Heart left ventricle (tissue), 16 donors: ENCODE measurements around the gene AKNA. TPM values are rescaled to one million over a fixed set of nuclear protein-coding genes. Genes with fewer than 3 reads are reported as not detected.

Experiments used
- ATAC-seq, 4 donors: fragments of 200-7000 bp; cut with Tn5 transposase; one replicate each; pipeline ENCODE4 v1.9.1; 2020 to 2022; ENCODE audit warnings: moderate library complexity in 4 of 4, mild to moderate bottlenecking in 3 of 4, moderate number of reproducible peaks in 1 of 4
- DNase-seq, 5 donors: peaks; one replicate each; pipeline ENCODE4 v3.0.0-alpha.2; 2020
- H3K27ac ChIP-seq, 12 donors: fragments of 200-600 bp; sonication (generic) in 4 of 12; one replicate each; pipeline versions ENCODE4 v1.5.0 to v1.8.0; 2016 to 2022; ENCODE audit warnings: mild to moderate bottlenecking in 2 of 12
- H3K27me3 ChIP-seq, 9 donors: fragments of 200-600 bp; sonication (generic) in 2 of 9; one replicate each; pipeline versions ENCODE4 v1.5.1 to v1.8.0; 2016 to 2022; ENCODE audit warnings: mild to moderate bottlenecking in 3 of 9
- H3K36me3 ChIP-seq, 9 donors: fragments of 200-600 bp; sonication (generic) in 2 of 9; one replicate each; pipeline versions ENCODE4 v1.5.0 to v1.8.0; 2018 to 2022; ENCODE audit warnings: mild to moderate bottlenecking in 2 of 9
- H3K4me1 ChIP-seq, 12 donors: fragments of 200-600 bp; sonication (generic) in 4 of 12; one replicate each; pipeline versions ENCODE4 v1.5.0 to v1.8.0; 2016 to 2022; ENCODE audit warnings: mild to moderate bottlenecking in 3 of 12
- H3K4me3 ChIP-seq, 12 donors: fragments of 200-600 bp; sonication (generic) in 4 of 12; one replicate each; pipeline versions ENCODE4 v1.5.0 to v1.8.0; 2017 to 2022; ENCODE audit warnings: mild to moderate bottlenecking in 9 of 12, moderate library complexity in 4 of 12
- H3K9me3 ChIP-seq, 12 donors: fragments of 200-600 bp; sonication (generic) in 4 of 12; one replicate each; pipeline versions ENCODE4 v1.5.0 to v1.8.0; 2016 to 2022; ENCODE audit warnings: mild to moderate bottlenecking in 1 of 12
- POLR2A ChIP-seq, 2 donors: fragments of 450-650 bp; IDR thresholded peaks; one replicate each; pipeline ENCODE4 v1.6.1; 2017; ENCODE audit warnings: antibody characterized with exemption in 2 of 2, mild to moderate bottlenecking in 2 of 2, moderate library complexity in 2 of 2
- WGBS, 4 donors: extraction: QIAGEN DNeasy Blood & Tissue Kit in 2 of 4; methylation state at CpG; one replicate each; pipeline versions ENCODE4 v1.1.5 to v1.1.7; 2013 to 2018; 5-methylcytosine and 5-hydroxymethylcytosine counted together
- intact Hi-C, 10 donors: fragments of 100-400 bp; cut with DNase I; formaldehyde crosslinking; loops; one replicate each; pipeline versions ENCODE4 v1.11.1 to v1.14.2; 2022
- polyA plus RNA-seq, 2 donors: library from polyadenylated mRNA; stranded (reverse); fragments of 200-250 nt; gene quantifications; one replicate each; pipeline ENCODE4 v1.2.3, GENCODE V29; 2013
- total RNA-seq, 9 donors: library from RNA; depleted of rRNA in 2 of 9; stranded (reverse); fragments of >200 nt in 2 of 9; fragmentation: NEBNext Ultra II Directional in 3 of 9; extraction: Animal tissue kit (Norgen Biotek cat#: 25700) in 3 of 9; gene quantifications; one replicate each; pipeline versions ENCODE4 v1.1.0 to v1.2.4, GENCODE V29; 2016 to 2023
- TF ChIP-seq, protein P1 (sequence below), 12 donors: fragments of 200-600 bp; sonication (generic) in 4 of 12; IDR thresholded peaks; one replicate each; pipeline versions ENCODE4 v1.5.0 to v1.8.0; 2018 to 2022; ENCODE audit warnings: antibody characterized with exemption in 12 of 12, mild to moderate bottlenecking in 5 of 12
- donor health status: ischemic (EF 13 %, LVEDD 7.1; RV severe dilation, severe dysfunction).
- donor health status: healthy with polysubstance abuse.
- donor health status: DM: no; HTN: yes; CAD: no.
- donor health status: DM: no; HTN: no; CAD: no.
- donor health status: ischemic (EF 25% LVEDD 6.9; RV normal size, moderate dysfunction).
- donor health status: ischemic (EF 25% LVEDD 5.7; RV mildly dilated, moderate dysfunction).
- donor health status: healthy.
- donor health status: DM: yes; HTN: yes; CAD: no.
- donor health status: ischemic (EF 35%, LVEDD 5.7; RV mildly dilated, moderate dysfunction).
- donor health status: nonischemic (EF 11% LVEDD 7.7; RV severe dilation, severe dysfunction).
- donor health status: DM: yes; HTN: yes; CAD: no.
- donor health status: PGD.
- donor health status: ischemic (EF 29% LVEDD 5.4; RV normal size, mild dysfunction).
- donor health status: nonischemic (EF 23%, LVEDD 6.1; RV moderate dilation, normal function).

The AKNA gene
- total and polyA plus RNA-seq, 11 donors = 2.5 to 30.8 (median 4.4) TPM

DNA sequence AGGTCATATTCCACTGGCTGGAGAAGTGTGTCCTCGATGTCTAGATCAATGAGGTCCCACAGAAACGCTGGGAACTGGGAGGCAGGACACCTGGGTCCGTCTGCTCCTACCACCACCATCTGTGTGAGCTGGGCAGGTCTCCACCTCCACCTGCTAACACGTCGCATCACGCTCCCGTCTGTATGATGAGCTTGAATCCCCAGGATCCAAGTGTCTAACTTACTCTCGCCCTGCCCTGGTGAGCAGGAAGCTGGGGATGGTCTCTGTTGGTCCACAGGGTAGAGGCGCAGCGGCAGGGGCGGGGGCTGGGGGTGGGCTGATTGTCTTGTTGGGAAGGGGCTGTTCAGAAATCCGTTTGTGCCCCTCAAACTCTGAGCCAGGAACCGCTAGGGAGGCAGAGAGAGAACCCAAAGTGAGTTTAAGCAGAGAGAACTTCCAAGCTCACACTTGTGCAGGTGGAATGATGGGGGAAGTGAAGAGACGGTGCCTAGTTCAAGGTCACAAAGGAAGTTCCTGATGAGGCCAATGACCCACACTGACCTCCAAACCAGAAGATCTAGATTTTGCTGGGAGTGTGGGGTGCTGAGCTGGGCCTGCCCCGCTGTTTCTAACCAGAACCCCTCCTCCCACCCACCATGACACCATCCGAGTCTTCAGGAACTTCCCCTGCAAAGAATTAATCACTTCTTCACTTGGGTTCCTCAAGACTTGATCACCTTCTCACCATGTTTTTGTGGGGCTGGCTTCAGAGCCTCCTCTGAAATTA is 37.0 kb downstream of the AKNA start:
- ATAC-seq (no peak), DNase-seq (no peak)
- Histone ChIP-seq H3K9me3 (no peaks in the 10 kb centered on the region), H3K4me1 (peaks cover 0 to 20% (median 6%) of the 10 kb centered on the region in 12 donors), H3K4me3 (no peak overlapping the region), H3K36me3 (peaks cover 0 to 100% (median 91%) of the 10 kb centered on the region in 9 donors), H3K27ac (no peak overlapping the region), H3K27me3 (no peaks in the 10 kb centered on the region)
- intact Hi-C loops = no loop called here
- 95 to 97% (median 95%) methylated on average over 16 of the region's 16 CpGs for WGBS, 4 donors
- TF ChIP-seq, protein P1, sequence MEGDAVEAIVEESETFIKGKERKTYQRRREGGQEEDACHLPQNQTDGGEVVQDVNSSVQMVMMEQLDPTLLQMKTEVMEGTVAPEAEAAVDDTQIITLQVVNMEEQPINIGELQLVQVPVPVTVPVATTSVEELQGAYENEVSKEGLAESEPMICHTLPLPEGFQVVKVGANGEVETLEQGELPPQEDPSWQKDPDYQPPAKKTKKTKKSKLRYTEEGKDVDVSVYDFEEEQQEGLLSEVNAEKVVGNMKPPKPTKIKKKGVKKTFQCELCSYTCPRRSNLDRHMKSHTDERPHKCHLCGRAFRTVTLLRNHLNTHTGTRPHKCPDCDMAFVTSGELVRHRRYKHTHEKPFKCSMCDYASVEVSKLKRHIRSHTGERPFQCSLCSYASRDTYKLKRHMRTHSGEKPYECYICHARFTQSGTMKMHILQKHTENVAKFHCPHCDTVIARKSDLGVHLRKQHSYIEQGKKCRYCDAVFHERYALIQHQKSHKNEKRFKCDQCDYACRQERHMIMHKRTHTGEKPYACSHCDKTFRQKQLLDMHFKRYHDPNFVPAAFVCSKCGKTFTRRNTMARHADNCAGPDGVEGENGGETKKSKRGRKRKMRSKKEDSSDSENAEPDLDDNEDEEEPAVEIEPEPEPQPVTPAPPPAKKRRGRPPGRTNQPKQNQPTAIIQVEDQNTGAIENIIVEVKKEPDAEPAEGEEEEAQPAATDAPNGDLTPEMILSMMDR (IDR thresholded peaks at IDR 0.05) = no peak
- no peak for TF ChIP-seq POLR2A (IDR thresholded peaks at IDR 0.05)

DNA sequence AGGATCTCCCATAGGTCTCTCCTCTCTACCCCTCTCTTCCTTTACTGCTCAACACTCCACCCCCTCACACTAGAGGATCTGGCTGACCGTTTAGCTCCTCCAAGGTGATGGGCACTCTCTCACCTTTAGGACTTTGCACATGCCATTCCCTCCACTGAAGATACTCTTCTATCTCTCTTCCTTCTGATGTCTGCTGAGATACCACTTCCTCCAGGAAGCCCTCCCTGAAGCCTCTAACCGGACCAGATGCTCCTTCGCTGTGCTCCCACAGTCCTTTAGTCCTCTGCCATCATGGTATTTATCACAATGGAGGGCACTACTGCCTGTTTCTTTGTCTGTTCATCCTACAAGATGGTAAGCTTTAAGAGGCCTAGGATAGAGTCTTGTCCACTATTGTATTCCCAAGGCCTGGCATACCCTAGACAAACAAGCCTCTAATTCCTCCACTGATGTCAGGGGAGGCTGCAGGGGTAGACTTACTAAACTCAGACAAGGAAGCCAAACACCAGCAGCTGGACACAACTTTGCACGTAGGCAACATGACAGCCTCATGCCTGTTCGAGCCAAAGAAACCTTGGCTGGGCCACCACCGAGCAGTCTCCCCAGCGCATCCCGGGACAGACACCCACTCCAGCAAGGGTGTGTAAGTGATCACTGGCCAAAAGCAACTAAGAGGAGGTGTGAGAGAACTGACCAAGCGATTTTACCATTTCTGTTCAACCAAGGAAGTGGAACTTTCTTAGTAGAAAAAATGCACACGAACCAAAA is 37.9 kb downstream of the AKNA start:
- peaks cover 0 to 100% (median 91%) of the 10 kb centered on the region in 9 donors for H3K36me3 ChIP-seq
- TF ChIP-seq, protein P1 (IDR thresholded peaks at IDR 0.05) = no peak
- no peak for TF ChIP-seq POLR2A (IDR thresholded peaks at IDR 0.05)
- H3K27me3 ChIP-seq = no peaks in the 10 kb centered on the region
- DNase-seq (no peak), ATAC-seq (peak in 1 of 4 donors; percentile 19)
- H3K4me3 ChIP-seq = no peak overlapping the region
- intact Hi-C loops = no loop called here
- H3K9me3 ChIP-seq = no peaks in the 10 kb centered on the region
- peak overlapping the region in 1 of 12 donors; percentile 78 for H3K27ac ChIP-seq
- peaks cover 0 to 20% (median 6%) of the 10 kb centered on the region in 12 donors for H3K4me1 ChIP-seq
- 84 to 88% (median 87%) methylated on average over 10 of the region's 10 CpGs for WGBS, 4 donors

DNA sequence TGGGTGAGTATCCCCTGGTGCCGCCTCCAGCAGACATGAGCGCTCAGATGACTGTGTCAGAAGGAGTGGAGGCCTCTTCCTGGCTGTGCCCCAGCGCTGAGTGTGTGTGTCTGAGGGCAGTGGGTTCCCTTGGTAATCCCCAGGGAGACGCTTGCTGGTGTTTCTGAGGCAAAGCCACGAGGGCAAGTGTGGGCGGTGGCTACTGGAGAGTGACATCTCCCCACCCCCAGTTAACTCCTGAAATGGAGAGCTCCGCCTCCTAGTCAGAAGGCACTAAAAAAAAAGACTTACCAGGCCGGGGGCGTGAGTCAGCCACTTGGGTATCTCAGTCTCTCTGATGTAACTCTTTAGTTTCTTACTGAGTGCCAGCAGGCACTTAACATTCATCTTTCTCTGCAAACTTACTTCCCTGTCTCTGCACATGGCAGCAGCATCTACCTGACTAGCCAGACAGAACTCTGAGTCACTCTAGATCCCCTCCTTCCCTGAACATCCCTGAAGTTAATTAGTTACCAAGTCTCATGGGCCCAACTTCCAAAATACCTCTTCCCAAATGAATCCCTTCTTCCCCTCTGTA is 38.8 kb downstream of the AKNA start:
- ATAC-seq (peak; percentile 22 to 83 (median 70)), DNase-seq (peak in 3 of 5 donors; percentile 48 to 69 (median 49))
- TF ChIP-seq, protein P1 (IDR thresholded peaks at IDR 0.05) = no peak
- TF ChIP-seq POLR2A (IDR thresholded peaks at IDR 0.05) = no peak
- no peaks in the 10 kb centered on the region for H3K9me3 ChIP-seq
- no peak overlapping the region for H3K4me3 ChIP-seq
- intact Hi-C loops = no loop called here
- no peaks in the 10 kb centered on the region for H3K27me3 ChIP-seq
- peaks cover 0 to 100% (median 94%) of the 10 kb centered on the region in 9 donors for H3K36me3 ChIP-seq
- WGBS, 4 donors = 43 to 46% (median 46%) methylated on average over 9 of the region's 9 CpGs
- H3K4me1 ChIP-seq = peaks cover 0 to 20% (median 6%) of the 10 kb centered on the region in 12 donors
- H3K27ac ChIP-seq = peak overlapping the region in 1 of 12 donors; percentile 78
